Osteoblast (primary cell): ENCODE measurements around the gene ONECUT1. TPM values are rescaled to one million over a fixed set of nuclear protein-coding genes. Genes with fewer than 3 reads are reported as not detected.

Experiments
- DNase-seq: peaks from one replicate; pipeline ENCODE4 v3.0.0; 2011; ENCODE audit warnings: low spot score, mixed read lengths; ENCODE audit not compliant: insufficient read length; ENCODE audit errors: missing footprints
- H2AFZ ChIP-seq: 2 replicates; pipeline ENCODE4 v1.6.0; 2011; ENCODE audit warnings: mild to moderate bottlenecking, low read length
- H3K27ac ChIP-seq: 2 replicates; pipeline ENCODE4 v1.5.1; 2011; ENCODE audit warnings: mild to moderate bottlenecking, low read depth, low read length, moderate library complexity
- H3K27me3 ChIP-seq: 2 replicates; pipeline ENCODE4 v1.6.0; 2012; ENCODE audit warnings: mild to moderate bottlenecking, control low read depth, inconsistent platforms, low read length, moderate library complexity; ENCODE audit not compliant: insufficient read depth
- H3K36me3 ChIP-seq: 2 replicates; pipeline ENCODE4 v1.5.1; 2011; ENCODE audit warnings: mild to moderate bottlenecking, low read length, control low read depth, moderate library complexity; ENCODE audit not compliant: insufficient read depth
- H3K4me1 ChIP-seq: 2 replicates; pipeline ENCODE4 v1.5.1; 2011; ENCODE audit warnings: mild to moderate bottlenecking, low read length, control low read depth, moderate library complexity; ENCODE audit not compliant: insufficient read depth
- H3K4me2 ChIP-seq: 2 replicates; pipeline ENCODE4 v1.6.0; 2011; ENCODE audit warnings: mild to moderate bottlenecking, low read length; ENCODE audit not compliant: insufficient read depth
- H3K4me3 ChIP-seq: fragments of 200-600 bp; sonication (generic); 3 replicates; pipeline ENCODE4 v1.5.1; 2012; ENCODE audit warnings: mild to moderate bottlenecking, low read length, inconsistent platforms; ENCODE audit not compliant: insufficient read depth
- H3K79me2 ChIP-seq: 2 replicates; pipeline ENCODE4 v1.6.0; 2012; ENCODE audit warnings: mild to moderate bottlenecking, low read length, control low read depth, inconsistent platforms; ENCODE audit not compliant: insufficient read depth
- H3K9me3 ChIP-seq: 2 replicates; pipeline ENCODE4 v1.5.1; 2011; ENCODE audit warnings: low read depth, low read length, control low read depth
- H4K20me1 ChIP-seq: 2 replicates; pipeline ENCODE4 v1.6.0; 2012; ENCODE audit warnings: mild to moderate bottlenecking, low read length, control low read depth; ENCODE audit not compliant: insufficient read depth
- CTCF ChIP-seq: IDR thresholded peaks from 2 replicates; pipeline ENCODE4 v1.5.1; 2011; ENCODE audit warnings: mild to moderate bottlenecking, low read depth, low read length, moderate library complexity; ENCODE audit errors: extremely low read depth
- total RNA-seq: library from RNA; depleted of rRNA; stranded (reverse); fragments of >200 nt; gene quantifications from 2 replicates; pipeline ENCODE4 v1.2.3, GENCODE V29; 2012

The ONECUT1 gene
- total RNA-seq, 1 donor = not detected

DNA sequence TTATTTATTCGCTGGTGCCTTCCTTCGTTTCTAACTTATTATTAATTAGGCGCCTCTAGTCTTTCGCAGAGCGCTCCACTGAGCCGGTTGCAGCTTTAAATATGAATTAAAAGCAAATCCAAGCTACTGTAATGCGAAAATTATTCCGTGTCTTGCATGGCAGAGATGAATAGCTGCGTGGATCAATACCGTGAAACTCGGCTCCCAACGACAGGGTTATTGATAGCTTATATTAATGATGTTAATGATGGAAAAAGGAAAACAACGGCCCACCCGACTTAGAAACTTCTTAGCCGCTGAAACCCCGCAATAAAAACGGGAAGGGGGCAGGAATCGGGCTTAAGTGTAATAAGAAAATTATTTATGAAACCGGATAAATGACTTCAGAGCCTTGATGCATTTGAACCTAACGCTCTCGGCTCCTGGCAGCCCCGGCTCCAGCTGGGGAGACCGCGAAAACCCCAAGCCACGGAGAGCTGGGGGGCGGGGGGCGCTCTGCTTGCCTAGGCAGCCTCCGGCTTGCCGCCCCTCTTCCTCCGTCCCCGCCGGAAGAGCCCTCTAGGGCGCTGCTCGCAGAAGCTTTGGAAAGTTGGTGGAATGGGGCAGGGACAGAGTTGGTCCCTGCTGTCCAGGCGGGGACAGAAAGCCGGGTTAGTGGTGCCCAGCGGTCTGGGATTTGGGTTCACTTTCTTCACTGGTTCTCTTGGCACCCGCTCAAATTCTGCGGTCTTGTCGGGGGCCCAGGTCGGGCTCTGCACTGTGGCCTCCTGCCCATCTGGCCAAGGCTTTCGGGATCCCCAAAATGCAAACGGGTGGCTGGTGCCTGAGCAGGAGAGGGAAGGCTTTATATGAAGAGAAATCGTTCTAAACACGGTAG, 7.7 kb upstream of the ONECUT1 start:
- no peak for TF ChIP-seq CTCF
- H3K27me3 ChIP-seq = peaks cover 100% of the 10 kb centered on the region
- no peaks in the 10 kb centered on the region for H3K79me2 ChIP-seq
- H4K20me1 ChIP-seq = no peaks in the 10 kb centered on the region
- H3K4me2 ChIP-seq = no peak overlapping the region
- no peaks in the 10 kb centered on the region for H3K4me1 ChIP-seq
- H3K27ac ChIP-seq = no peak overlapping the region
- H3K4me3 ChIP-seq = no peak overlapping the region
- DNase-seq = peak; percentile 77
- no peaks in the 10 kb centered on the region for H3K36me3 ChIP-seq
- no peak overlapping the region for H2AFZ ChIP-seq
- H3K9me3 ChIP-seq = no peaks in the 10 kb centered on the region

DNA sequence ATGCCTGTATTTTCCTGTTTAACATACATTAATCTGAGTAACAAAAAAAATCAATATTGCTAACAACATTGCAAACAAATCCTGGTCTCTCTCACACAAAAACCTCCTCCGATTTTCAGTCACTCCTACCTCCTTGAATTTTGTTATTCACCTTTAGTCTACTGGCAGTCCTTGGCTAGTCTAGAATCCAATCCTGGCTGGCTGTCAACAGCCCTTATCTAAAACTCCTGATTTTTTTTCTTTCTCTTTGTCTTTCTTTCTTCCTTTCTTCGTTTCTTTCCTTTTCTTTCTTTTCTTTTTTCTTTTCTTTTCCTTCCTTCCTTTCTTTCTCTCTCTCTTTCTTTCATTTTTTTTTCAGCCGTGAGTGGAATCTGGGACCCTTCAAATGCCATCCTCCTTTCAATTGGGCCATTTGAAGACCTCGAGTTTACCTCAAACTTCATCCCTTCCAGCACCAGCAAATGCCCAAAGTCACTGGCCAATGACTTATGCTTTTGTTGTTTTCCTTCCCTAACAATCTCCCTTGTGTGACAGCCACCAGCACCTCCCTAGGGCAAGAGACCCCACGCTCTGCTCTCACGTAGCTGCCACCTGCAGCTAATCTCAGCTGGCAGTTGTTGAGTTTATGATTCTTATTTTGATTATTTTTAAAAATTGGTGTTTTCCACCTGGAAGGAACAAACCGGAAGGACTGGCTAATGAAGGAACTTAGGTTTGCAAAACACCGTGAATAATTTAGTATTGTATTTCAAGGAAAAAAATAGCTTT, 6.8 kb upstream of the ONECUT1 start:
- Histone ChIP-seq H3K27ac (no peak overlapping the region), H3K4me1 (no peaks in the 10 kb centered on the region), H3K9me3 (no peaks in the 10 kb centered on the region), H4K20me1 (no peaks in the 10 kb centered on the region), H3K27me3 (peaks cover 95% of the 10 kb centered on the region), H3K4me3 (no peak overlapping the region), H3K4me2 (no peak overlapping the region), H3K79me2 (no peaks in the 10 kb centered on the region), H3K36me3 (no peaks in the 10 kb centered on the region), H2AFZ (no peak overlapping the region)
- TF ChIP-seq CTCF = no peak
- DNase-seq = no peak

GRCh38 chr15:52796228-52796521, 6.0 kb upstream of the ONECUT1 start:
- Histone ChIP-seq H3K4me2 (no peak overlapping the region), H3K27ac (no peak overlapping the region), H3K4me1 (no peaks in the 10 kb centered on the region), H3K27me3 (peaks cover 94% of the 10 kb centered on the region), H2AFZ (no peak overlapping the region), H3K4me3 (no peak overlapping the region), H3K36me3 (no peaks in the 10 kb centered on the region), H3K9me3 (no peaks in the 10 kb centered on the region), H4K20me1 (no peaks in the 10 kb centered on the region), H3K79me2 (no peaks in the 10 kb centered on the region)
- TF ChIP-seq CTCF = no peak
- no peak for DNase-seq
